Endothelial cell of umbilical vein (primary cell): ENCODE data around the gene DENND1A. TPM values are rescaled to one million over a fixed set of nuclear protein-coding genes. Genes with fewer than 3 reads are reported as not detected.

Source experiments
- BruUV-seq: library from RNA; stranded (reverse); fragments of 400-500 nt; replicated peaks from 2 replicates; lab custom pipeline; 2021; lab: Mats Ljungman, UMichigan
- CTCF ChIA-PET: fragments of 300-600, 350-600 bp; sonication (Branson Sonifier 250); formaldehyde crosslinking; loops from one replicate; lab custom pipeline; 2021; ENCODE audit warnings: antibody characterized with exemption, inconsistent platforms; lab: Charles Lee
- POLR2A ChIA-PET: fragments of 300-600, 350-600 bp; sonication (Branson Sonifier 250); formaldehyde crosslinking; loops from one replicate; lab custom pipeline; 2021; ENCODE audit warnings: antibody characterized with exemption, inconsistent platforms; lab: Charles Lee
- DNase-seq: peaks from one replicate; pipeline ENCODE4 v3.0.0-alpha.2; 2011; ENCODE audit warnings: low read depth, low spot score
- FAIRE-seq: peaks from 2 replicates; lab custom pipeline; 2011; peaks lifted over from hg19 to GRCh38; lab: Jason Lieb, UNC
- H2AFZ ChIP-seq: 2 replicates; pipeline ENCODE4 v1.6.0; 2012; ENCODE audit warnings: low read depth, low read length, control low read depth, inconsistent platforms
- H3K27ac ChIP-seq: 2 replicates; pipeline ENCODE4 v1.5.1; 2011; ENCODE audit warnings: low read depth, mild to moderate bottlenecking, control low read depth, low read length, moderate library complexity; ENCODE audit not compliant: insufficient read depth
- H3K27me3 ChIP-seq, 2 experiments: 2 replicates each; pipeline versions ENCODE4 v1.6.0 to v1.6.1; 2011; ENCODE audit warnings: low read length in 2 of 2, mixed read lengths in 1 of 2; ENCODE audit not compliant: control insufficient read depth in 2 of 2, insufficient read depth in 2 of 2
- H3K36me3 ChIP-seq, 2 experiments: 2 replicates in 1 of 2; 3 replicates in 1 of 2; pipeline ENCODE4 v1.5.1; 2011; ENCODE audit warnings: low read length in 2 of 2, mild to moderate bottlenecking in 1 of 2, moderate library complexity in 1 of 2; ENCODE audit not compliant: control insufficient read depth in 2 of 2, insufficient read depth in 2 of 2; ENCODE audit errors: extremely low read depth in 1 of 2
- H3K4me1 ChIP-seq: 3 replicates; pipeline ENCODE4 v1.5.1; 2011; ENCODE audit warnings: mild to moderate bottlenecking, low read length; ENCODE audit not compliant: control insufficient read depth, insufficient read depth; ENCODE audit errors: extremely low read depth
- H3K4me2 ChIP-seq: 2 replicates; pipeline ENCODE4 v1.6.1; 2011; ENCODE audit warnings: low read length, control low read depth, mixed read lengths; ENCODE audit not compliant: insufficient read depth
- H3K4me3 ChIP-seq, 3 experiments: fragments of 200-600 bp in 1 of 3; sonication (generic), shearing (Covaris generic) in 1 of 3; replicated peaks in 1 of 3; 2 replicates each; pipeline ENCODE4 v1.5.1; 2011 to 2016; ENCODE audit warnings: control low read depth in 3 of 3, low read length in 3 of 3, mild to moderate bottlenecking in 2 of 3, inconsistent platforms in 1 of 3, low read depth in 1 of 3, moderate library complexity in 1 of 3; ENCODE audit not compliant: insufficient read depth in 1 of 3
- H3K79me2 ChIP-seq: 2 replicates; pipeline ENCODE4 v1.6.0; 2012; ENCODE audit warnings: low read length, inconsistent platforms; ENCODE audit not compliant: control insufficient read depth, insufficient read depth
- H3K9ac ChIP-seq: replicated peaks from 2 replicates; pipeline ENCODE3; 2011; ENCODE audit warnings: low read length, control low read depth; ENCODE audit not compliant: insufficient read depth; ENCODE audit errors: extremely low read depth
- H3K9me1 ChIP-seq: replicated peaks from 3 replicates; pipeline ENCODE4 v1.6.0; 2011; ENCODE audit warnings: mild to moderate bottlenecking, low read length; ENCODE audit not compliant: control insufficient read depth, insufficient read depth; ENCODE audit errors: extremely low read depth
- H3K9me3 ChIP-seq: replicated peaks from 2 replicates; pipeline ENCODE4 v1.5.1; 2012; ENCODE audit warnings: low read length, inconsistent platforms; ENCODE audit not compliant: control insufficient read depth, insufficient read depth
- H4K20me1 ChIP-seq: replicated peaks from 2 replicates; pipeline ENCODE3; 2011; ENCODE audit warnings: mild to moderate bottlenecking, low read length; ENCODE audit not compliant: control insufficient read depth, insufficient read depth; ENCODE audit errors: extremely low read depth
- CTCF ChIP-seq, 2 donors: IDR thresholded peaks; 1 replicate in 1 of 2; 2 replicates in 1 of 2; pipeline ENCODE4 v1.5.1; 2011; ENCODE audit warnings: low read length in 2 of 2, mild to moderate bottlenecking in 2 of 2, moderate library complexity in 2 of 2, control low read depth in 1 of 2, inconsistent platforms in 1 of 2, low read depth in 1 of 2; ENCODE audit not compliant: insufficient read depth in 1 of 2; ENCODE audit errors: extremely low read depth in 1 of 2
- EZH2 ChIP-seq: IDR thresholded peaks from 2 replicates; pipeline ENCODE4 v1.6.1; 2012; ENCODE audit warnings: borderline replicate concordance, low read depth, mild to moderate bottlenecking, moderate library complexity, low read length, inconsistent platforms; ENCODE audit not compliant: severe bottlenecking
- FOS ChIP-seq: IDR thresholded peaks from 2 replicates; pipeline ENCODE4 v1.6.1; 2011; ENCODE audit warnings: mild to moderate bottlenecking, low read length, moderate library complexity, borderline replicate concordance; ENCODE audit not compliant: insufficient read depth
- GATA2 ChIP-seq: IDR thresholded peaks from 2 replicates; pipeline ENCODE4 v1.7.0; 2011; ENCODE audit warnings: low read depth, mild to moderate bottlenecking, moderate library complexity, mixed read lengths, low read length; ENCODE audit not compliant: insufficient read length, insufficient read depth
- JUN ChIP-seq: IDR thresholded peaks from 2 replicates; pipeline ENCODE4 v1.6.1; 2011; ENCODE audit warnings: borderline replicate concordance, low read depth; ENCODE audit not compliant: insufficient read length, insufficient read depth
- MYC ChIP-seq: IDR thresholded peaks from one replicate; pipeline ENCODE4 v1.6.1; 2011; ENCODE audit warnings: mild to moderate bottlenecking, low read depth, low read length
- POLR2A ChIP-seq: IDR thresholded peaks from 2 replicates; pipeline ENCODE4 v1.6.1; 2012; ENCODE audit warnings: low read depth, mild to moderate bottlenecking, control low read depth, low read length
- POLR2AphosphoS5 ChIP-seq: IDR thresholded peaks from 2 replicates; pipeline ENCODE4 v1.6.1; 2012; ENCODE audit warnings: low read depth, mild to moderate bottlenecking, control low read depth, low read length, moderate library complexity; ENCODE audit not compliant: insufficient read depth
- dilution Hi-C: fragments of 300-500 bp; cut with MboI; formaldehyde crosslinking; loops from one replicate; pipeline ENCODE4 v1.15.0; 2019; ENCODE audit warnings: low sequenced_read_pairs; ENCODE audit not compliant: extremely low pct_ligation_motif_present
- intact Hi-C: fragments of 100-400 bp; cut with micrococcal nuclease; formaldehyde crosslinking; loops from one replicate; pipeline ENCODE4 v1.10.0; 2022
- polyA plus RNA-seq, 4 experiments: library from polyadenylated mRNA; depleted of rRNA in 3 of 4; stranded (reverse) in 3 of 4; unstranded in 1 of 4; fragments of >200 nt; gene quantifications; 2 replicates each; pipeline versions ENCODE4 v1.2.1 to v1.2.3, GENCODE V29; 2011 to 2012; ENCODE audit warnings: missing spikeins in 1 of 4
- total RNA-seq: library from RNA; stranded (reverse); gene quantifications from 2 replicates; pipeline ENCODE4 v1.2.3, GENCODE V29; 2021
- TF ChIP-seq, protein P1 (sequence below): IDR thresholded peaks from 2 replicates; pipeline ENCODE4 v1.6.1; 2011; ENCODE audit not compliant: insufficient read depth, insufficient read length

The DENND1A gene
- total and polyA plus RNA-seq, 2 donors (not counting 3 experiments of a cell fraction or from before 2014, with no cell fraction given): 18.5 to 24.5 TPM

DNA sequence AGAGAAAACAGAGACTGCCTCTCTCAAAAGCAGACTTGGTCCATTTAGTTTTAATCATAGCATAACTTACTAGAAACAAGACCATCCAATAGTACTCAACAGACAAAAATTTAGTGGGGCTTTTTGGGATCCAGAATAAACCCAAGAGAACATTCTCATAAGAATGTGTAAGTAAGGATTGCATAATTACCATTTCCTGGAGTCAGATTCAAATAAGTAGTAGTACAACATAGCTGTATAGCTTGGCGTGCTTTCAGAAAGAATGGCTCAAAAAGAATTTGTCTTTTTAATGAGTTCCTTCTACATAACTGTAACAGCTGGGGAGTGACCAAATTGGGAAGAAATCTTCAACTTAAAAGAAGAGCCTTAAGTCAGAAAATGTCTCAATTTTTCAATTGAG is 145.4 kb downstream of the DENND1A start:
- DNase-seq (no peak), FAIRE-seq (no peak)
- Histone ChIP-seq H3K27ac (no peak overlapping the region), H3K36me3 (no peaks in the 10 kb centered on the region), H3K79me2 (no peaks in the 10 kb centered on the region), H2AFZ (no peak overlapping the region), H4K20me1 (no peaks in the 10 kb centered on the region), H3K4me1 (no peaks in the 10 kb centered on the region), H3K9me3 (no peaks in the 10 kb centered on the region), H3K9ac (no peak overlapping the region), H3K27me3 (no peaks in the 10 kb centered on the region), H3K9me1 (no peaks in the 10 kb centered on the region), H3K4me3 (no peak overlapping the region), H3K4me2 (no peak overlapping the region)
- ChIA-PET CTCF (no interaction called here), POLR2A (no interaction called here)
- intact Hi-C loops (no loop called here), dilution Hi-C loops (no loop called here)
- no TSS peak for BruUV-seq
- TF ChIP-seq FOS (no peak), GATA2 (no peak)

DNA sequence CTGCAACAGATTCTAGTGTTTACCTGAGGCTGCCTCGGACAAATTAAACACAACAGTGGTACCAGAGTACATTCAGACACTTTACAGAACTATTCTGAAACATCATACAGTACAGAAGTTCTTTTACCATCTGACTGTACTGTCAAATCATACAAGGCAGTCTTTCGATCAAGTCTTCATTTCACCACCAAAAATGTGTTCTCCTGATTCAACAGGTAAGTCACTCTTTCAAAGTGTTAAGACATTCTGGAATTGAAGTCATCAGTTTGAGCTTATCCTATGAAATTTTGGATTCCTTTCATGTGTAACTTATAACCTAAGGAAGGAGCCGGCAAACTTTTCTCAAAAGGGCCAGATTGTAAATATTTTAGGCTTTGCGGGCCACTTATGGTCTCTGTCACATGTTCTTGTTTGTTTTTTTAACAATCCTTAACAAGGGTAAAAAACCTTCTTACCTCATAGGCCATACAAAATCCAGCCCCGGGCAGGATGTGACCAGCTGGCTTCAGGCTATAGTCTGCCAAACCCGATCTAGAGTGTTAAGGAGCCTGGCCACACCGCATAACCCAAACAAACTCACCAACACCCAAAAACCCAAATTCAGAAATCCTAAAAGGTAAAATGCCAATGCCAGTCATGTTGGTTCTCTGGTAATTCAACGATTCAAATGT is 151.6 kb downstream of the DENND1A start:
- Histone ChIP-seq H3K4me3 (no peak overlapping the region), H2AFZ (no peak overlapping the region), H3K27ac (no peak overlapping the region), H3K36me3 (no peaks in the 10 kb centered on the region), H3K9ac (no peak overlapping the region), H3K4me1 (no peaks in the 10 kb centered on the region), H4K20me1 (no peaks in the 10 kb centered on the region), H3K79me2 (no peaks in the 10 kb centered on the region), H3K9me1 (no peaks in the 10 kb centered on the region), H3K27me3 (no peaks in the 10 kb centered on the region), H3K9me3 (no peaks in the 10 kb centered on the region), H3K4me2 (no peak overlapping the region)
- dilution Hi-C loops: no loop called here
- FAIRE-seq (peak; percentile 61), DNase-seq (no peak)
- intact Hi-C loops: no loop called here
- BruUV-seq: no TSS peak
- ChIA-PET POLR2A (no interaction called here), CTCF (no interaction called here)
- TF ChIP-seq EZH2: no peak
- no peak for TF ChIP-seq POLR2AphosphoS5
- no peak for TF ChIP-seq FOS
- no peak for TF ChIP-seq POLR2A
- no peak for TF ChIP-seq GATA2
- TF ChIP-seq, protein P1, sequence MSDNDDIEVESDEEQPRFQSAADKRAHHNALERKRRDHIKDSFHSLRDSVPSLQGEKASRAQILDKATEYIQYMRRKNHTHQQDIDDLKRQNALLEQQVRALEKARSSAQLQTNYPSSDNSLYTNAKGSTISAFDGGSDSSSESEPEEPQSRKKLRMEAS: no peak
- no peak for TF ChIP-seq CTCF (IDR thresholded peaks at IDR 0.05; ENCODE audit: extremely low read depth in 1 of 2, insufficient read depth in 1 of 2, low read depth in 1 of 2, low read length in 2 of 2)
- no peak for TF ChIP-seq MYC
- TF ChIP-seq JUN: no peak
